Measurements from ENCODE around the gene DNMBP.

Gene DNMBP

GRCh38 chr10:100043796-100044195 is 34.0 kb upstream of the DNMBP start:
- H3K27me3 ChIP-seq (ENCODE audit: insufficient read depth, poor library complexity, severe bottlenecking), result peaks cover 3% of the 10 kb centered on the region
- TF ChIP-seq SPI1 (IDR thresholded peaks at IDR 0.05; ENCODE audit: borderline replicate concordance, low read depth) (no peak), POLR2AphosphoS5 (IDR thresholded peaks at IDR 0.05; ENCODE audit: low read depth) (no peak), REST (IDR thresholded peaks at IDR 0.05; ENCODE audit: insufficient replicate concordance, low read depth) (no peak), CTCF (IDR thresholded peaks at IDR 0.05; ENCODE audit: insufficient read depth, low read length) (no peak), GABPA (IDR thresholded peaks at IDR 0.05; ENCODE audit: low read depth) (no peak)
- H3K4me3 ChIP-seq (replicated peaks; ENCODE audit: insufficient read depth, low read length), result no peak overlapping the region
- DNase-seq (ENCODE audit: low read depth in 1 of 2, low spot score in 1 of 2), result peak in 1 of 2 experiments; percentile 7
- no peak overlapping the region for H3K27ac ChIP-seq (replicated peaks)

- TF ChIP-seq REST (IDR thresholded peaks at IDR 0.05; ENCODE audit: insufficient replicate concordance, low read depth), result no peak
- TF ChIP-seq CTCF (IDR thresholded peaks at IDR 0.05; ENCODE audit: insufficient read depth, low read length), result no peak
- TF ChIP-seq POLR2AphosphoS5 (IDR thresholded peaks at IDR 0.05; ENCODE audit: low read depth), result no peak
- no peak for TF ChIP-seq SPI1 (IDR thresholded peaks at IDR 0.05; ENCODE audit: borderline replicate concordance, low read depth)
- TF ChIP-seq GABPA (IDR thresholded peaks at IDR 0.05; ENCODE audit: low read depth), result no peak
- Histone ChIP-seq H3K4me3 (replicated peaks; ENCODE audit: insufficient read depth, low read length) (no peak overlapping the region), H3K27ac (replicated peaks) (no peak overlapping the region), H3K27me3 (ENCODE audit: insufficient read depth, poor library complexity, severe bottlenecking) (peaks cover 3% of the 10 kb centered on the region)
- no peak for DNase-seq (ENCODE audit: low read depth in 1 of 2, low spot score in 1 of 2)
These were observed 33.6 kb upstream of the DNMBP start for GRCh38 chr10:100043344-100043743.

- Histone ChIP-seq H3K27me3 (ENCODE audit: insufficient read depth, poor library complexity, severe bottlenecking) (peaks cover 3% of the 10 kb centered on the region), H3K4me3 (replicated peaks; ENCODE audit: insufficient read depth, low read length) (no peak overlapping the region), H3K27ac (replicated peaks) (peak overlapping the region; percentile 54)
- TF ChIP-seq POLR2AphosphoS5 (IDR thresholded peaks at IDR 0.05; ENCODE audit: low read depth), result no peak
- no peak for DNase-seq (ENCODE audit: low read depth in 1 of 2, low spot score in 1 of 2)
These were observed 31.7 kb upstream of the DNMBP start for GRCh38 chr10:100041306-100042002.

GRCh38 chr10:100038561-100039071 is 28.9 kb upstream of the DNMBP start:
- Histone ChIP-seq H3K4me3 (replicated peaks; ENCODE audit: insufficient read depth, low read length) (no peak overlapping the region), H3K27ac (replicated peaks) (no peak overlapping the region), H3K27me3 (ENCODE audit: insufficient read depth, poor library complexity, severe bottlenecking) (peaks cover 3% of the 10 kb centered on the region)
- TF ChIP-seq CTCF (IDR thresholded peaks at IDR 0.05; ENCODE audit: insufficient read depth, low read length) (no peak), GABPA (IDR thresholded peaks at IDR 0.05; ENCODE audit: low read depth) (no peak), SPI1 (IDR thresholded peaks at IDR 0.05; ENCODE audit: borderline replicate concordance, low read depth) (no peak), POLR2AphosphoS5 (IDR thresholded peaks at IDR 0.05; ENCODE audit: low read depth) (no peak), REST (IDR thresholded peaks at IDR 0.05; ENCODE audit: insufficient replicate concordance, low read depth) (no peak)
- no peak for DNase-seq (ENCODE audit: low read depth in 1 of 2, low spot score in 1 of 2)

All from HL-60 (cell line).